H7 (cell line): Measurements from ENCODE around the gene EXT2. TPM values are rescaled to one million over a fixed set of nuclear protein-coding genes. Genes with fewer than 3 reads are reported as not detected.

Experiments
- DNase-seq: peaks from one replicate; pipeline ENCODE4 v3.0.0; 2012
- H3K27me3 ChIP-seq: 2 replicates; pipeline ENCODE4 v1.6.0; 2011; ENCODE audit warnings: mild to moderate bottlenecking, low read length; ENCODE audit not compliant: control insufficient read depth, insufficient read depth
- H3K36me3 ChIP-seq: replicated peaks from 2 replicates; pipeline ENCODE4 v1.5.1; 2011; ENCODE audit warnings: low read length; ENCODE audit not compliant: control insufficient read depth, insufficient read depth
- H3K4me3 ChIP-seq: 2 replicates; pipeline ENCODE4 v1.5.1; 2011; ENCODE audit warnings: low read depth, mild to moderate bottlenecking, control low read depth, low read length, moderate library complexity; ENCODE audit not compliant: insufficient read depth
- total RNA-seq: library from RNA; depleted of rRNA; stranded (reverse); fragments of >200 nt; shearing (Covaris generic); gene quantifications from 2 replicates; pipeline ENCODE4 v1.2.3, GENCODE V29; 2014

The EXT2 gene
- total RNA-seq, 1 experiment from 2014 or later: 52.4 TPM

- no peaks in the 10 kb centered on the region for H3K36me3 ChIP-seq
- no peak for DNase-seq
- H3K4me3 ChIP-seq: no peak overlapping the region
- no peaks in the 10 kb centered on the region for H3K27me3 ChIP-seq
These were observed 108.0 kb downstream of the EXT2 start for GRCh38 chr11:44203270-44204043.

DNA sequence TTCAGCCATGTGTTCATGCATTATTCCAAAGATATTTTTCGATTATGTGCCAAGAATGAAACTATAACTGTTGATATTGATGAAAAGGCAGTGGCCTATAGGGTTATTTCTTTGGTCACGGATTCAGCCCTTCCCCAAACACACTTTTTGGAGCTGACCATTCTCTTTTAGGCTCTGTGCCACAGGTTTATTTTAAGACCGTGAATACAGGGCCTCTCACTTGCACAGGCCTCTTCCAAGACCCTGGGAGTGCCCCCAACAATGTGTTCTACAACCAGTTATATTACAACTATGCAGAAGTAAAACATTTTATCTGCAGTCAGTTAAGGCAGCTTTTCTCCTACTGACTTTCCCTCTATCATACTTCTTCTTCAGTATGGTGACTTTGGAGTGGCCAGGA is 109.9 kb downstream of the EXT2 start:
- no peak for DNase-seq
- Histone ChIP-seq H3K36me3 (no peaks in the 10 kb centered on the region), H3K4me3 (no peak overlapping the region), H3K27me3 (no peaks in the 10 kb centered on the region)

GRCh38 chr11:44205836-44206235 is 110.4 kb downstream of the EXT2 start:
- Histone ChIP-seq H3K4me3 (no peak overlapping the region), H3K27me3 (no peaks in the 10 kb centered on the region), H3K36me3 (no peaks in the 10 kb centered on the region)
- DNase-seq: no peak

DNA sequence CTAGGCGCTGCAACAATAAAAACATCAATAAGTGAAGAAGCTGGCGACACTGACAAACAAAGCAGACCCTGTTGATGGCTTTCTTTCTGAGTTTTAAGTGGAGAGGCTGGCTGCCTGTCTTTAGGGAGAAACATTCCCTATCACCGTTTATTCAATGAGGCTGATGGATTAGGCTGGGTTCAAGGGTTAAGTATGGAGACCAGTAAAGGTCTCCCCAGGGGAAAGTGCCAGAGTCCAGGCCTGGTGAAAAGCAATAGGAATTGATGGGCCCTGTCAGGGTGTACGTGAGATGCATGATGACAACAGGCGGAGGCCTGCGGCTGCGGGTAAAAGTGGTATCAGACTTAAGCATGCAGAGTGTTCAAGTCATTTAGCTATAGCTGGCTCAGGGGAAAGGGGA is 111.8 kb downstream of the EXT2 start:
- no peak for DNase-seq
- Histone ChIP-seq H3K4me3 (no peak overlapping the region), H3K27me3 (no peaks in the 10 kb centered on the region), H3K36me3 (no peaks in the 10 kb centered on the region)

GRCh38 chr11:44208976-44209603 is 113.6 kb downstream of the EXT2 start:
- no peak overlapping the region for H3K4me3 ChIP-seq
- no peak for DNase-seq
- H3K36me3 ChIP-seq: no peaks in the 10 kb centered on the region
- no peaks in the 10 kb centered on the region for H3K27me3 ChIP-seq

DNA sequence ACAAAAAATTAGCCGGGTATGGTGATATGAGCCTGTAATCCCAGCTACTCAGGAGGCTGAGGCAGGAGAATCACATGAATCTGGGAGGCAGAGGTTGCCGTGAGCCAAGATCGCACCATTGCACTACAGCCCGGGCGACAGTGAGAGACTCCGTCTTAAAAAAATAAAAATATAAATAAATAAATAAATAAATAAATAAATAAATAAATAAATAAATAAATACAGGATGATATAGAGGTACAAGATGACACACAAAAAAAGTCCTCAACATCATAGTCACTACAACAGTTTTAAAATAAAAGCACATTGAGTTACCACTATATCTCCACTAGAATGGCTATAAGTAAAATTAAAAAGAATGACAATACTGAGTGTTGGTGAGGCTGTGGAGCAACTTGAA is 116.7 kb downstream of the EXT2 start:
- Histone ChIP-seq H3K27me3 (no peaks in the 10 kb centered on the region), H3K4me3 (no peak overlapping the region), H3K36me3 (no peaks in the 10 kb centered on the region)
- DNase-seq: no peak

- H3K27me3 ChIP-seq: no peaks in the 10 kb centered on the region
- no peaks in the 10 kb centered on the region for H3K36me3 ChIP-seq
- no peak overlapping the region for H3K4me3 ChIP-seq
- no peak for DNase-seq
These were observed 117.7 kb downstream of the EXT2 start for GRCh38 chr11:44213148-44213547.

DNA sequence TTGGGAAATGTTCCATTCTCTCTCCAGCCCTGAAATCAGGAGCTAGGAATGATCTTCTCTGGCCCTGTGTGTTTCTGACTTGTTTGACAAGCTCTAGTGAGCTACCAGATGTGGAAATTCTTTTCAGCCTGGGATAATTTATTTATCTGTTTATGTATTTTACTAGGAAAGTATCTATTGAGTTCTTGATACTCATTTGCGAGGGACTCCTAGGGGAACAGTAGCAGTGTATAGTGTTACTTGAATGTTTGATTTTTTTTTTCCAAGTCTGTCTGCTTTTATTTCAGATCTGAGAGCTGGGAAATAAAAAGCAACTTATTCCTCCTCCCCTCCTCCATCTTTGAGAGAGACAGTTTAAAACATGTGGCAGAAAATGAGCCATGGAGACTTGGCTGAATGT is 122.0 kb downstream of the EXT2 start:
- DNase-seq: no peak
- H3K27me3 ChIP-seq: no peaks in the 10 kb centered on the region
- H3K36me3 ChIP-seq: no peaks in the 10 kb centered on the region
- H3K4me3 ChIP-seq: no peak overlapping the region

DNA sequence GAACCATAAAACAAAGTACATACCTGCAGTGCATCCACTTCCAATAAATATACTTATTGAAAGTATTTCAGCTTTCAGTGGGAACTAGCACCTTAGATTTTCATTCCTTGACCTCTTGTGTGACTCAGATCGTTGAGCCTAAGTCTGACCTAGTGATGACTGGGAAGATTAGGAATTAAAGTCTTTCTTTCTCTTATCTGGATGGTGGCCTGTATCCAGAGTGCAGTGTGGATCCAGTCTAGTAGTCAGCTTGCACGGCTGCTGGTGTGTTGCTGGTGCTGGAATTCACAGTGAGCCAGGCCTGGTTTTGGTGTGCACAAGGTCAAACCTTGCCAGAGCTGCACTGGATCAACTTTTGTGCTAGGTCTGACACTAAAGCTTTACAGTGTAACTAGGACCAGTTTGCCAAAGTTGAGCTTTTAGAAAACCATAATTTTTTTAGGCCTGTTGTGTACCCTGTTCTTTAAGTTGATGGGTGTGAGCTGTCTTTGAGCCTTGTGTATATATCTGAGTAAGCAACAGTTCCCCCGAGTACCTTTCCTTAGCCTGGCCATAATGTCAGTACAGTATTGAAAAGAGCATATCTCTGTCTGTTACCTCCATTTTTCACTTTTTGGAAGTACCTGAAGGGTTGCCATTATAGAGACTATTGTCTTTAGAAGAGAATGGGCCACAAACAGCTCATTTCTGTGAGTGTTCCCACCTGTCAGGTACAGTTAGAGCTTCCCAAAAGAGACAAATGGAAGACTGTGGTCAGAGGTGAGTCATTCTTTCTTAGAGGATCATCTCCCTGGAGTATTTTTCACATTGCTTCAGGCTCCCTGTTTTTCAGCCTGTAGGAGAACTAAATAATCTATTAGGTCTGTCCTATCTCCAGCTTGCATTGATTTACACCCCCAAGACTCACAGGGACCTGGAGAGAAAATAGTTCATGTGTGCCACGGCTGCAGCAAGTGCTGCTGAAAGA is 124.6 kb downstream of the EXT2 start:
- no peaks in the 10 kb centered on the region for H3K36me3 ChIP-seq
- no peaks in the 10 kb centered on the region for H3K27me3 ChIP-seq
- no peak for DNase-seq
- H3K4me3 ChIP-seq: no peak overlapping the region

GRCh38 chr11:44221456-44221855 is 126.0 kb downstream of the EXT2 start:
- Histone ChIP-seq H3K36me3 (no peaks in the 10 kb centered on the region), H3K27me3 (no peaks in the 10 kb centered on the region), H3K4me3 (no peak overlapping the region)
- DNase-seq: no peak

- Histone ChIP-seq H3K36me3 (no peaks in the 10 kb centered on the region), H3K4me3 (no peak overlapping the region), H3K27me3 (no peaks in the 10 kb centered on the region)
- DNase-seq: no peak
These were observed 126.5 kb downstream of the EXT2 start for GRCh38 chr11:44221992-44222391.

GRCh38 chr11:44223238-44223637 is 127.8 kb downstream of the EXT2 start:
- H3K27me3 ChIP-seq: no peaks in the 10 kb centered on the region
- H3K36me3 ChIP-seq: no peaks in the 10 kb centered on the region
- no peak overlapping the region for H3K4me3 ChIP-seq
- DNase-seq: no peak

DNA sequence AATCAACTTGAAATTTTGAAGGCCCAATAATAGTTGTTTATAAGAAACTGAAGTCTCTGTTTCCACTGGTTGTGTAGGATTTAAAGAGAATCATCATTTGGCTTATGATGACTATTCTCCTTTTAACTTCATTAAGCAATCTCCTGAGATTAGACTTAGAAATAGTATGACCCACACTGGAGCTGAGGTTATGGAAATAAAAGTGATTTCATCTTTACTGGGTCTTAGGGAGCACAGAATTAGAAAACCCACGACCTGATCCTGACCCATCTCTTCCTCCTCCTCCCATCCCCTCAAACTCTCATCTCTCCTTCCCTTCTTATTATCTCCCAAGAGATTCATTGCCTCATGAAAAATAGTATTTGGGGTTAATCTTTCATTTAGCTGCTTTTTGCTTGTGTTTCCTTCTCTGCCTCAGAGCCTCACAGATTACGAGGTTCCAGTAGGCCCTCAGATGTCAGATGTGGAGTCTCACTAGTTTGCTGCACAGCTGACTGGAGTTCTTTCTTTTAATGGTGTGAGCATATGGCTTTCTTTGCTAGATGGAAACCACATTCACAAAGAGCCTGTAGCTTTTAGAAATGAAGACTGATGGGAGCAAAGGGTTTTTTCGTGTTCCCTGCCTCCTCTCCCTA is 129.5 kb downstream of the EXT2 start:
- DNase-seq: no peak
- no peak overlapping the region for H3K4me3 ChIP-seq
- H3K36me3 ChIP-seq: no peaks in the 10 kb centered on the region
- no peaks in the 10 kb centered on the region for H3K27me3 ChIP-seq

GRCh38 chr11:44226490-44226889 is 131.0 kb downstream of the EXT2 start:
- H3K4me3 ChIP-seq: no peak overlapping the region
- no peaks in the 10 kb centered on the region for H3K27me3 ChIP-seq
- no peaks in the 10 kb centered on the region for H3K36me3 ChIP-seq
- DNase-seq: no peak
